Suppressor macrophage (primary cell): ENCODE data around the gene CCL24.
A peak's percentile ranks its signal among the peaks of the same experiment; 100 is the strongest.
"Not testable (repeated sequence)": the region's sequence is repeated elsewhere in the genome, so short reads cannot be mapped to it uniquely, and the experiment has no call there.

Experiments used
- DNase-seq, 4 experiments: peaks; one replicate each; pipeline ENCODE4 v3.0.0-alpha.2; 2020 to 2022
- total RNA-seq, 17 experiments: gene quantifications; one replicate each; lab custom pipeline; 2026; ENCODE audit warnings: mixed read lengths in 6 of 17, inconsistent platforms in 3 of 17; lab: John Stamatoyannopoulos, UW

CCL24 gene
- total RNA-seq = 0.64 to 13.8 (median 2.6) reads per million in 17 experiments

- DNase-seq = peak; percentile 73 to 85 (median 82)
Measured at GRCh38 chr7:75813781-75814236, at the start of gene CCL24. Gene CCL24 (minus strand): TSS chr7:75813806. CDS start chr7:75813715, 91 bp downstream.

GRCh38 chr7:75861636-75862035 is 48.0 kb upstream of the CCL24 start:
- peak; percentile 78 to 94 (median 86) for DNase-seq

GRCh38 chr7:75858410-75858809 is 44.8 kb upstream of the CCL24 start:
- no peak for DNase-seq

GRCh38 chr7:75856536-75856935 is 42.9 kb upstream of the CCL24 start:
- peak; percentile 82 to 97 (median 94) for DNase-seq

GRCh38 chr7:75854813-75855345 is 41.3 kb upstream of the CCL24 start:
- DNase-seq = peak; percentile 42 to 67 (median 58)

- peak in 3 of 4 experiments; percentile 54 to 67 (median 56) for DNase-seq
Measured at GRCh38 chr7:75854233-75854632, 40.6 kb upstream of the CCL24 start.

- peak; percentile 75 to 90 (median 85) for DNase-seq
Measured at GRCh38 chr7:75850235-75850634, 36.6 kb upstream of the CCL24 start.

- DNase-seq = no peak
Measured at GRCh38 chr7:75849573-75849972, 36.0 kb upstream of the CCL24 start.

- peak; percentile 81 to 90 (median 84) for DNase-seq
Measured at GRCh38 chr7:75847707-75848106, 34.1 kb upstream of the CCL24 start.

- DNase-seq = not testable (repeated sequence)
Measured at GRCh38 chr7:75845132-75845531, 31.5 kb upstream of the CCL24 start.

GRCh38 chr7:75844158-75844557 is 30.6 kb upstream of the CCL24 start:
- no peak for DNase-seq

- DNase-seq = no peak
Measured at GRCh38 chr7:75843613-75844116, 30.1 kb upstream of the CCL24 start.

- DNase-seq = peak; percentile 72 to 94 (median 86)
Measured at GRCh38 chr7:75842836-75843446, 29.3 kb upstream of the CCL24 start.

GRCh38 chr7:75840029-75840428 is 26.4 kb upstream of the CCL24 start:
- DNase-seq = no peak

- not testable (repeated sequence) for DNase-seq
Measured at GRCh38 chr7:75838281-75838930, 24.8 kb upstream of the CCL24 start.

- no peak for DNase-seq
Measured at GRCh38 chr7:75836798-75837197, 23.2 kb upstream of the CCL24 start.

GRCh38 chr7:75835688-75836285 is 22.2 kb upstream of the CCL24 start:
- no peak for DNase-seq

- not testable (repeated sequence) for DNase-seq
Measured at GRCh38 chr7:75833662-75834061, 20.1 kb upstream of the CCL24 start.

GRCh38 chr7:75830978-75831377 is 17.4 kb upstream of the CCL24 start:
- no peak for DNase-seq

- DNase-seq = not testable (repeated sequence)
Measured at GRCh38 chr7:75829656-75830055, 16.1 kb upstream of the CCL24 start.

- no peak for DNase-seq
Measured at GRCh38 chr7:75823198-75823910, 9.7 kb upstream of the CCL24 start.

GRCh38 chr7:75820688-75821087 is 7.1 kb upstream of the CCL24 start:
- DNase-seq = no peak
